B cell (primary cell): ENCODE results near the gene APPBP2.

Source experiments
- EZH2 ChIP-seq: IDR thresholded peaks from 2 replicates; pipeline ENCODE4 v1.6.1; 2012; ENCODE audit warnings: borderline replicate concordance, low read depth, mild to moderate bottlenecking, moderate library complexity, low read length; ENCODE audit not compliant: insufficient read depth, poor library complexity, severe bottlenecking
- TF ChIP-seq, protein P1 (sequence below): fragments of 200-600 bp; IDR thresholded peaks from one replicate; pipeline ENCODE4 v1.8.0; 2022; ENCODE audit warnings: antibody characterized with exemption, mild to moderate bottlenecking

DNA sequence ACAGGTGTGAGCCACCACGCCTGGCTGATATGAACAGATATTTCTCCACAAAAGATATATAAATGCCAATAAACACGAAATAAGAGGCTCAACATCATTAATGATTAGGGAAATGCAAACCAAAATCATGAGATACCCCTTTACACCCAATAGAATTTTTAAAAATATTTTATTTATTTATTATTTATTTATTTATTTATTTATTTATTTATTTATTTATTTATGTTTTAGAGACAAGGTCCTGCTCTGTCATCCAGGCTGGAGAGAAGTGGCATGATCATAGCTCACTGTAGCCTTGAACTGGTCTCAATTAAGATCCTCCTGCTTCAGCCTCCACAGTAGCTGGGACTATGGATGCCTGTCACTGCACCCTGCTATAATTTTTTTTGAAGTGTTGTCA, 30.8 kb downstream of the APPBP2 start:
- TF ChIP-seq, protein P1, sequence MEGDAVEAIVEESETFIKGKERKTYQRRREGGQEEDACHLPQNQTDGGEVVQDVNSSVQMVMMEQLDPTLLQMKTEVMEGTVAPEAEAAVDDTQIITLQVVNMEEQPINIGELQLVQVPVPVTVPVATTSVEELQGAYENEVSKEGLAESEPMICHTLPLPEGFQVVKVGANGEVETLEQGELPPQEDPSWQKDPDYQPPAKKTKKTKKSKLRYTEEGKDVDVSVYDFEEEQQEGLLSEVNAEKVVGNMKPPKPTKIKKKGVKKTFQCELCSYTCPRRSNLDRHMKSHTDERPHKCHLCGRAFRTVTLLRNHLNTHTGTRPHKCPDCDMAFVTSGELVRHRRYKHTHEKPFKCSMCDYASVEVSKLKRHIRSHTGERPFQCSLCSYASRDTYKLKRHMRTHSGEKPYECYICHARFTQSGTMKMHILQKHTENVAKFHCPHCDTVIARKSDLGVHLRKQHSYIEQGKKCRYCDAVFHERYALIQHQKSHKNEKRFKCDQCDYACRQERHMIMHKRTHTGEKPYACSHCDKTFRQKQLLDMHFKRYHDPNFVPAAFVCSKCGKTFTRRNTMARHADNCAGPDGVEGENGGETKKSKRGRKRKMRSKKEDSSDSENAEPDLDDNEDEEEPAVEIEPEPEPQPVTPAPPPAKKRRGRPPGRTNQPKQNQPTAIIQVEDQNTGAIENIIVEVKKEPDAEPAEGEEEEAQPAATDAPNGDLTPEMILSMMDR = no peak
- no peak for TF ChIP-seq EZH2
